ENCODE measurements around the gene EBF3. TPM values are rescaled to one million over a fixed set of nuclear protein-coding genes. Genes with fewer than 3 reads are reported as not detected.

The EBF3 gene
- total and polyA plus RNA-seq, 2 donors (not counting 3 experiments of a cell fraction or from before 2014, with no cell fraction given) = 0.92 to 2.7 TPM

GRCh38 chr10:129895811-129896135 lies 68.3 kb downstream of the EBF3 start:
- Histone ChIP-seq H3K4me2 (ENCODE audit: insufficient read depth, low read length) (no peak overlapping the region), H3K79me2 (ENCODE audit: control insufficient read depth, insufficient read depth, low read length) (no peaks in the 10 kb centered on the region), H3K27ac (ENCODE audit: insufficient read depth, low read depth, low read length) (no peak overlapping the region), H3K9ac (replicated peaks; ENCODE audit: extremely low read depth, insufficient read depth, low read length) (no peak overlapping the region), H3K27me3 (ENCODE audit: control insufficient read depth in 2 of 2, insufficient read depth in 2 of 2, low read length in 2 of 2) (no peaks in the 10 kb centered on the region), H3K9me3 (replicated peaks; ENCODE audit: control insufficient read depth, insufficient read depth, low read length) (no peaks in the 10 kb centered on the region), H2AFZ (ENCODE audit: low read depth, low read length) (no peak overlapping the region), H3K36me3 (ENCODE audit: control insufficient read depth in 2 of 2, extremely low read depth in 1 of 2, insufficient read depth in 2 of 2, low read length in 2 of 2) (no peaks in the 10 kb centered on the region), H3K4me1 (ENCODE audit: control insufficient read depth, extremely low read depth, insufficient read depth, low read length) (no peaks in the 10 kb centered on the region), H3K9me1 (replicated peaks; ENCODE audit: control insufficient read depth, extremely low read depth, insufficient read depth, low read length) (no peaks in the 10 kb centered on the region), H4K20me1 (replicated peaks; ENCODE audit: control insufficient read depth, extremely low read depth, insufficient read depth, low read length) (no peaks in the 10 kb centered on the region), H3K4me3 (replicated peaks in 1 of 3; ENCODE audit: insufficient read depth in 1 of 3, low read depth in 1 of 3, low read length in 3 of 3) (no peak overlapping the region)
- CTCF ChIA-PET = no interaction called here
- dilution Hi-C loops (cut with MboI; ENCODE audit: extremely low pct_ligation_motif_present, low sequenced_read_pairs) (no loop called here), intact Hi-C loops (cut with micrococcal nuclease) (no loop called here)
- no peak for FAIRE-seq
- POLR2A ChIA-PET = no interaction called here
- no peak for DNase-seq (ENCODE audit: low read depth, low spot score)
- TF ChIP-seq POLR2A (IDR thresholded peaks at IDR 0.05; ENCODE audit: low read depth, low read length) (no peak), POLR2AphosphoS5 (IDR thresholded peaks at IDR 0.05; ENCODE audit: insufficient read depth, low read depth, low read length) (no peak), EZH2 (IDR thresholded peaks at IDR 0.05; ENCODE audit: borderline replicate concordance, low read depth, low read length, severe bottlenecking) (no peak), FOS (IDR thresholded peaks at IDR 0.05; ENCODE audit: borderline replicate concordance, insufficient read depth, low read length) (no peak), MAX (IDR thresholded peaks at IDR 0.05; ENCODE audit: insufficient read depth, insufficient read length) (no peak), JUN (IDR thresholded peaks at IDR 0.05; ENCODE audit: borderline replicate concordance, insufficient read depth, insufficient read length, low read depth) (no peak)
- no TSS peak for BruUV-seq (replicated peaks)

- dilution Hi-C loops (cut with MboI; ENCODE audit: extremely low pct_ligation_motif_present, low sequenced_read_pairs) = no loop called here
These were observed 69.4 kb downstream of the EBF3 start for GRCh38 chr10:129894698-129895097.

More at GRCh38 chr10:129894698-129895097, 69.4 kb downstream of the EBF3 start:
- H3K27me3 ChIP-seq (ENCODE audit: control insufficient read depth in 2 of 2, insufficient read depth in 2 of 2, low read length in 2 of 2) = no peaks in the 10 kb centered on the region
- ChIA-PET CTCF (no interaction called here), POLR2A (no interaction called here)
- H2AFZ ChIP-seq (ENCODE audit: low read depth, low read length) = no peak overlapping the region
- H3K4me2 ChIP-seq (ENCODE audit: insufficient read depth, low read length) = no peak overlapping the region
- H3K9me3 ChIP-seq (replicated peaks; ENCODE audit: control insufficient read depth, insufficient read depth, low read length) = no peaks in the 10 kb centered on the region
- no peaks in the 10 kb centered on the region for H3K9me1 ChIP-seq (replicated peaks; ENCODE audit: control insufficient read depth, extremely low read depth, insufficient read depth, low read length)
- no peak for TF ChIP-seq JUN (IDR thresholded peaks at IDR 0.05; ENCODE audit: borderline replicate concordance, insufficient read depth, insufficient read length, low read depth)
- intact Hi-C loops (cut with micrococcal nuclease) = no loop called here
- no peaks in the 10 kb centered on the region for H3K4me1 ChIP-seq (ENCODE audit: control insufficient read depth, extremely low read depth, insufficient read depth, low read length)
- H3K4me3 ChIP-seq (replicated peaks in 1 of 3; ENCODE audit: insufficient read depth in 1 of 3, low read depth in 1 of 3, low read length in 3 of 3) = no peak overlapping the region
- no peak for DNase-seq (ENCODE audit: low read depth, low spot score)
- no TSS peak for BruUV-seq (replicated peaks)
- no peaks in the 10 kb centered on the region for H3K36me3 ChIP-seq (ENCODE audit: control insufficient read depth in 2 of 2, extremely low read depth in 1 of 2, insufficient read depth in 2 of 2, low read length in 2 of 2)
- no peak overlapping the region for H3K27ac ChIP-seq (ENCODE audit: insufficient read depth, low read depth, low read length)
- H3K9ac ChIP-seq (replicated peaks; ENCODE audit: extremely low read depth, insufficient read depth, low read length) = no peak overlapping the region
- H4K20me1 ChIP-seq (replicated peaks; ENCODE audit: control insufficient read depth, extremely low read depth, insufficient read depth, low read length) = no peaks in the 10 kb centered on the region
- no peaks in the 10 kb centered on the region for H3K79me2 ChIP-seq (ENCODE audit: control insufficient read depth, insufficient read depth, low read length)
- no peak for FAIRE-seq
